AG04450 (cell line): ENCODE measurements around the gene NR5A2. TPM values are rescaled to one million over a fixed set of nuclear protein-coding genes. Genes with fewer than 3 reads are reported as not detected.

Source experiments
- CTCF ChIA-PET: fragments of 300-600, 350-600 bp; formaldehyde crosslinking; extraction: SDS; loops from one replicate; lab custom pipeline; 2022; ENCODE audit warnings: antibody characterized with exemption, inconsistent platforms; lab: Charles Lee
- POLR2A ChIA-PET: fragments of 350-600 bp; formaldehyde crosslinking; extraction: SDS; loops from one replicate; lab custom pipeline; 2021; ENCODE audit warnings: antibody characterized with exemption, inconsistent platforms; lab: Yijun Ruan, JAX
- DNase-seq: peaks from one replicate; pipeline ENCODE4 v3.0.0-alpha.2; 2011; ENCODE audit warnings: low read depth, low spot score
- H3K27ac ChIP-seq: one replicate; pipeline ENCODE4 v1.5.1; 2012; ENCODE audit warnings: low read depth, low read length, control low read depth
- H3K27me3 ChIP-seq: one replicate; pipeline ENCODE4 v1.6.0; 2012; ENCODE audit warnings: low read length; ENCODE audit not compliant: control insufficient read depth, insufficient read depth
- H3K4me3 ChIP-seq: 2 replicates; pipeline ENCODE4 v1.5.1; 2011; ENCODE audit warnings: mild to moderate bottlenecking, low read depth, low read length, control low read depth
- H3K9me3 ChIP-seq: 2 replicates; pipeline ENCODE4 v1.5.1; 2012; ENCODE audit warnings: low read length; ENCODE audit not compliant: control insufficient read depth, insufficient read depth
- CTCF ChIP-seq: IDR thresholded peaks from 2 replicates; pipeline ENCODE4 v1.5.1; 2011; ENCODE audit warnings: low read depth, low read length, control low read depth, inconsistent platforms
- polyA plus RNA-seq: library from polyadenylated mRNA; depleted of rRNA; stranded (reverse); fragments of >200 nt; gene quantifications from 2 replicates; pipeline ENCODE4 v1.2.3, GENCODE V29; 2011

NR5A2 gene
- polyA plus RNA-seq, 1 experiment, result 0.02 TPM

DNA sequence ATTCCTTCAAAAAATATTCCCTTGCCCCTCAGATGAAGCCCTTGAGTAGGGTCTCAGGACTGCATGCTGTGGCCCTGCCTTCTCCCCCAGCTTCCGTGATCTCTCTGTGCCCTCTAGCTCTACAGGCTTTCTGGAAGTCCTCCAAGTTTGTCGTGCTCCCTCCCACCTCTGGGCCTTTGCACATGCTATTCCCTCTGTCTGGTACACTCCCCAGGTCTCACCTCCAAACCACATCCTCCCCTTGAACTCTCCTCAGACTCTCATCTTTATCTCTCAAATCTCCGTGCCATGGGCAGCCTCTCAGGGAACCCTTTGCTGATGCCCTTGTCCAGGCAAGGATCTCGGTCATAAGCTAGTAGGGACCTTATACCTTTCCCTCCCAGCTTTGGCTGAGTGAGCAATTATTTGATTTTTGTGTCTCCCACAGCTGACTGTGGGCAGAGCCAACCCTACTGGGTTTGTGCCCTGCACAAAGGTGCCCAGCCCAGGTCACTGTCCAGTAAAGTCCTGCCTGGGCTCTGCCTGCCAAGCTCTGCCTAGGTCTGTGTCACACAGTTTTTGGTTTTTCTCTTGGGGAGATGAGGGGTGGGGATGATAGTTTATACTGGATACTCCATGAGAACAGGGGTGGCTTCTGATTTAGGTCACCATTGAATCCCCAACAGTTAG is 194.2 kb downstream of the NR5A2 start:
- H3K27ac ChIP-seq, result no peak overlapping the region
- CTCF ChIA-PET, result interaction anchor here (1.3 kb wide), 1 partner anchor 537 kb away, joined by 3 read pairs; no protein-coding TSS in a partner anchor

GRCh38 chr1:200223207-200223606 is 195.7 kb downstream of the NR5A2 start:
- ChIA-PET POLR2A (no interaction called here), CTCF (no interaction called here)
- TF ChIP-seq CTCF, result no peak
- DNase-seq, result no peak
- Histone ChIP-seq H3K27me3 (no peaks in the 10 kb centered on the region), H3K4me3 (no peak overlapping the region), H3K9me3 (no peaks in the 10 kb centered on the region), H3K27ac (no peak overlapping the region)

More for the DNA sequence above, 194.2 kb downstream of the NR5A2 start:
- DNase-seq, result no peak
- no peaks in the 10 kb centered on the region for H3K27me3 ChIP-seq
- H3K9me3 ChIP-seq, result no peaks in the 10 kb centered on the region
- POLR2A ChIA-PET, result interaction anchor here (0.7 kb wide), 2 partner anchors 85 to 480 kb away, joined by 3 to 4 read pairs; no protein-coding TSS in a partner anchor
- H3K4me3 ChIP-seq, result no peak overlapping the region
- no peak for TF ChIP-seq CTCF

- TF ChIP-seq CTCF, result no peak
- Histone ChIP-seq H3K27ac (no peak overlapping the region), H3K27me3 (no peaks in the 10 kb centered on the region), H3K4me3 (no peak overlapping the region), H3K9me3 (no peaks in the 10 kb centered on the region)
- no peak for DNase-seq
- POLR2A ChIA-PET, result no interaction called here
- CTCF ChIA-PET, result interaction anchor here (0.5 kb wide), 1 partner anchor 399 kb away, joined by 3 read pairs; no protein-coding TSS in a partner anchor
These were observed 196.1 kb downstream of the NR5A2 start for GRCh38 chr1:200223613-200224012.

DNA sequence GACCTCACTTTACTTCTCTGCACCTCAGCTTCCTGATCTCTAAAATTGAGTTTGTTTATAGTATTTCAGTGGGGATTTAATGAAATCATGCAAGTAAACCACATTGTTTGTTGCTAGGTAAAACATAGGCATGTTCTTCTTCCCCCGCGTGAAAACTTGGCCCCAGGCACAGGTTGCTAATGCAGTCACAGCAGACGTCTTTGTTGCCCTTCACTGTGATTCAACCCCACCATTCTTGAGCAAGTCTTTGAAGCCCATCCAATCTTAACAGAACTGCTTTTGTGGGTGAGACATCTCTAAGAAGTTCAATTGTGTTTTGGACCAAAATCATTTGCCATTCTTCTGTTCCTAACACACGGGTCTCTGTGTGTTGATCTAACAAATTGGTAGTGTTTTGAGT is 196.8 kb downstream of the NR5A2 start:
- no peak overlapping the region for H3K4me3 ChIP-seq
- H3K27me3 ChIP-seq, result no peaks in the 10 kb centered on the region
- no peak for DNase-seq
- no peak overlapping the region for H3K27ac ChIP-seq
- TF ChIP-seq CTCF, result no peak
- POLR2A ChIA-PET, result no interaction called here
- H3K9me3 ChIP-seq, result no peaks in the 10 kb centered on the region
- CTCF ChIA-PET, result interaction anchor here (0.5 to 1.0 kb wide), 2 partner anchors 286 to 398 kb away, joined by 3 read pairs; no protein-coding TSS in a partner anchor

GRCh38 chr1:200226268-200226968 is 198.9 kb downstream of the NR5A2 start:
- no peak for DNase-seq
- POLR2A ChIA-PET, result interaction anchor here (0.7 kb wide), 1 partner anchor 1242 kb away, joined by 5 read pairs; no protein-coding TSS in a partner anchor
- CTCF ChIA-PET, result no interaction called here
- H3K27ac ChIP-seq, result no peak overlapping the region
- TF ChIP-seq CTCF, result no peak
- H3K27me3 ChIP-seq, result no peaks in the 10 kb centered on the region
- no peaks in the 10 kb centered on the region for H3K9me3 ChIP-seq
- no peak overlapping the region for H3K4me3 ChIP-seq
